ENCODE measurements around the gene POMT2.

The POMT2 gene

DNA sequence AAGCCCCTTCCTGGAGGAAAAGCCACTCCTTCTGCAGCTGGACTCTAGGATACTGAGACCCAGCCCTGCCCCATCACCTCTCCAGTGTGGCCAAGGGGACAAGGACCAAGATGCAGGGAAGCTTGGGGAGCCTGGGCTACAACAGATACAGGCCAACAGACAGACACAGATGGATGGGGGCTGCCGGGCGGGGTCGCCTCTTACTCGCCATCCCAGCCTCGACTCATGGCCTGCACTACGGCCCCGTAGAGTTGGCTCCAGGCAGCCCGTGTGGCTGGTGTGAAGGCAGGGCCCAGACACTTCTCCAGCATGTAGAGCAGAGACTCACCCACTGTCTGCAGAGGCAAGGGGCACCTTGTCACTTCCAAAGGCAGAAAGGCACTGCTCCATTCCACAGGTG, 54.3 kb downstream of the POMT2 start:
- H3K27ac ChIP-seq (ENCODE audit: low read depth, low read length, poor library complexity, severe bottlenecking) = no peak overlapping the region
- H3K4me1 ChIP-seq (ENCODE audit: insufficient read depth, low read length, severe bottlenecking) = no peaks in the 10 kb centered on the region
- no peaks in the 10 kb centered on the region for H3K79me2 ChIP-seq (ENCODE audit: insufficient read depth, low read length)
- no peaks in the 10 kb centered on the region; the same call in 1 of the 2 replicates for H3K36me3 ChIP-seq (ENCODE audit: insufficient read depth, low read length)
- no peaks in the 10 kb centered on the region for H3K9me3 ChIP-seq (ENCODE audit: low read length)
- H3K4me2 ChIP-seq (ENCODE audit: low read length) = no peak overlapping the region
- no peak overlapping the region for H2AFZ ChIP-seq (ENCODE audit: low read length)
- no peaks in the 10 kb centered on the region for H4K20me1 ChIP-seq (ENCODE audit: insufficient read depth, low read length)
- no peak overlapping the region for H3K4me3 ChIP-seq (ENCODE audit: low read depth, low read length, poor library complexity, severe bottlenecking)
- no peak overlapping the region for H3K9ac ChIP-seq (ENCODE audit: low read length)
- no peaks in the 10 kb centered on the region for H3K9me2 ChIP-seq (ENCODE audit: low read depth, low read length)
- H3K27me3 ChIP-seq (ENCODE audit: insufficient read depth, low read length) = peaks cover 4% of the 10 kb centered on the region
- TF ChIP-seq EZH2 (IDR thresholded peaks at IDR 0.05; ENCODE audit: borderline replicate concordance, low read length) = no peak
- TF ChIP-seq, protein P1, sequence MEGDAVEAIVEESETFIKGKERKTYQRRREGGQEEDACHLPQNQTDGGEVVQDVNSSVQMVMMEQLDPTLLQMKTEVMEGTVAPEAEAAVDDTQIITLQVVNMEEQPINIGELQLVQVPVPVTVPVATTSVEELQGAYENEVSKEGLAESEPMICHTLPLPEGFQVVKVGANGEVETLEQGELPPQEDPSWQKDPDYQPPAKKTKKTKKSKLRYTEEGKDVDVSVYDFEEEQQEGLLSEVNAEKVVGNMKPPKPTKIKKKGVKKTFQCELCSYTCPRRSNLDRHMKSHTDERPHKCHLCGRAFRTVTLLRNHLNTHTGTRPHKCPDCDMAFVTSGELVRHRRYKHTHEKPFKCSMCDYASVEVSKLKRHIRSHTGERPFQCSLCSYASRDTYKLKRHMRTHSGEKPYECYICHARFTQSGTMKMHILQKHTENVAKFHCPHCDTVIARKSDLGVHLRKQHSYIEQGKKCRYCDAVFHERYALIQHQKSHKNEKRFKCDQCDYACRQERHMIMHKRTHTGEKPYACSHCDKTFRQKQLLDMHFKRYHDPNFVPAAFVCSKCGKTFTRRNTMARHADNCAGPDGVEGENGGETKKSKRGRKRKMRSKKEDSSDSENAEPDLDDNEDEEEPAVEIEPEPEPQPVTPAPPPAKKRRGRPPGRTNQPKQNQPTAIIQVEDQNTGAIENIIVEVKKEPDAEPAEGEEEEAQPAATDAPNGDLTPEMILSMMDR (IDR thresholded peaks at IDR 0.05; ENCODE audit: low read length) = no peak
- no peaks in the 10 kb centered on the region for H3F3A ChIP-seq (ENCODE audit: insufficient read depth, low read length)

- Histone ChIP-seq H3F3A (ENCODE audit: insufficient read depth, low read length) (no peaks in the 10 kb centered on the region), H3K4me2 (ENCODE audit: low read length) (no peak overlapping the region), H3K27me3 (ENCODE audit: insufficient read depth, low read length) (peaks cover 4% of the 10 kb centered on the region), H3K27ac (ENCODE audit: low read depth, low read length, poor library complexity, severe bottlenecking) (no peak overlapping the region), H3K4me1 (ENCODE audit: insufficient read depth, low read length, severe bottlenecking) (no peaks in the 10 kb centered on the region), H3K79me2 (ENCODE audit: insufficient read depth, low read length) (no peaks in the 10 kb centered on the region), H3K9me3 (ENCODE audit: low read length) (no peaks in the 10 kb centered on the region), H2AFZ (ENCODE audit: low read length) (no peak overlapping the region), H4K20me1 (ENCODE audit: insufficient read depth, low read length) (no peaks in the 10 kb centered on the region), H3K36me3 (ENCODE audit: insufficient read depth, low read length) (no peaks in the 10 kb centered on the region; the same call in 1 of the 2 replicates), H3K9ac (ENCODE audit: low read length) (no peak overlapping the region), H3K4me3 (ENCODE audit: low read depth, low read length, poor library complexity, severe bottlenecking) (no peak overlapping the region), H3K9me2 (ENCODE audit: low read depth, low read length) (no peaks in the 10 kb centered on the region)
- TF ChIP-seq, protein P1 (IDR thresholded peaks at IDR 0.05; ENCODE audit: low read length) = no peak
- TF ChIP-seq EZH2 (IDR thresholded peaks at IDR 0.05; ENCODE audit: borderline replicate concordance, low read length) = no peak
Measured at GRCh38 chr14:77265561-77266335, 54.9 kb downstream of the POMT2 start.

DNA sequence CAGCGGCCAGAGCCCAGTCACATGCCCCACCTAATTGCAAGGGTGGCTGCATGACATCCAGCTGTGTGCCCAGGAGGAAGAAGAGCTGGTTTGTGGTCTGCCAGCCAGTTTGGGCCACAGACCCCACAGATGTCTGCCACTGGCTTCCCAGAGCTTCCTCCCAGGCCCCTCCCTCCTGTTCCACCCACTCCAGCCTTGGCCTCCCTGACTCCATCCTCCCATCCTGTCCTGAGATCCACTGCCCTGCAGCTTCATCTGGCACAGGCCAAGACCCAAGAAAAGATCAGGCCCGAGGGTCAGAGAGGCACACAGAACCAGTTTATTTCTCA, 55.5 kb downstream of the POMT2 start:
- Histone ChIP-seq H2AFZ (ENCODE audit: low read length) (no peak overlapping the region), H3K27me3 (ENCODE audit: insufficient read depth, low read length) (peaks cover 6% of the 10 kb centered on the region), H3K9me3 (ENCODE audit: low read length) (no peaks in the 10 kb centered on the region), H3K4me1 (ENCODE audit: insufficient read depth, low read length, severe bottlenecking) (no peaks in the 10 kb centered on the region), H3K36me3 (ENCODE audit: insufficient read depth, low read length) (no peaks in the 10 kb centered on the region; the same call in 1 of the 2 replicates), H3K9me2 (ENCODE audit: low read depth, low read length) (no peaks in the 10 kb centered on the region), H3K27ac (ENCODE audit: low read depth, low read length, poor library complexity, severe bottlenecking) (no peak overlapping the region), H3K4me2 (ENCODE audit: low read length) (no peak overlapping the region), H3K9ac (ENCODE audit: low read length) (no peak overlapping the region), H4K20me1 (ENCODE audit: insufficient read depth, low read length) (no peaks in the 10 kb centered on the region), H3F3A (ENCODE audit: insufficient read depth, low read length) (no peaks in the 10 kb centered on the region), H3K79me2 (ENCODE audit: insufficient read depth, low read length) (no peaks in the 10 kb centered on the region), H3K4me3 (ENCODE audit: low read depth, low read length, poor library complexity, severe bottlenecking) (no peak overlapping the region)
- TF ChIP-seq, protein P1 (IDR thresholded peaks at IDR 0.05; ENCODE audit: low read length) = no peak
- TF ChIP-seq EZH2 (IDR thresholded peaks at IDR 0.05; ENCODE audit: borderline replicate concordance, low read length) = no peak
